HL-60 (cell line): ENCODE results near the gene BRWD1.

Source experiments
- DNase-seq, 2 experiments: peaks; one replicate each; pipeline ENCODE4 v3.0.0-alpha.2; 2010 to 2020; ENCODE audit warnings: low read depth in 1 of 2, low spot score in 1 of 2
- H3K27ac ChIP-seq: fragments of 250-450 bp; sonication (Bioruptor Pico); replicated peaks from 2 replicates; pipeline ENCODE4 v1.5.1; 2020; ENCODE audit warnings: mild to moderate bottlenecking, moderate library complexity
- H3K27me3 ChIP-seq: fragments of 250-450 bp; sonication (Bioruptor Pico); 2 replicates; pipeline ENCODE4 v1.5.1; 2021; ENCODE audit warnings: mild to moderate bottlenecking, moderate library complexity; ENCODE audit not compliant: insufficient read depth, poor library complexity, severe bottlenecking
- H3K4me3 ChIP-seq: replicated peaks from 2 replicates; pipeline ENCODE4 v1.5.1; 2011; ENCODE audit warnings: mild to moderate bottlenecking, control low read depth, low read length; ENCODE audit not compliant: insufficient read depth
- CTCF ChIP-seq: IDR thresholded peaks from one replicate; pipeline ENCODE4 v1.5.1; 2011; ENCODE audit warnings: low read length, control low read depth, inconsistent platforms; ENCODE audit not compliant: insufficient read depth
- GABPA ChIP-seq: IDR thresholded peaks from 2 replicates; pipeline ENCODE4 v1.6.1; 2012; ENCODE audit warnings: low read depth
- POLR2AphosphoS5 ChIP-seq: IDR thresholded peaks from 2 replicates; pipeline ENCODE4 v1.6.1; 2012; ENCODE audit warnings: low read depth
- REST ChIP-seq: IDR thresholded peaks from 2 replicates; pipeline ENCODE4 v1.6.1; 2012; ENCODE audit warnings: low read depth; ENCODE audit not compliant: insufficient replicate concordance
- SPI1 ChIP-seq: IDR thresholded peaks from 2 replicates; pipeline ENCODE4 v1.6.1; 2012; ENCODE audit warnings: low read depth, mild to moderate bottlenecking, borderline replicate concordance

The BRWD1 gene

GRCh38 chr21:39238275-39238674 is 75.2 kb downstream of the BRWD1 start:
- TF ChIP-seq POLR2AphosphoS5 (no peak), GABPA (no peak), REST (no peak), CTCF (no peak), SPI1 (no peak)
- Histone ChIP-seq H3K27me3 (no peaks in the 10 kb centered on the region), H3K27ac (no peak overlapping the region), H3K4me3 (no peak overlapping the region)
- DNase-seq: no peak

DNA sequence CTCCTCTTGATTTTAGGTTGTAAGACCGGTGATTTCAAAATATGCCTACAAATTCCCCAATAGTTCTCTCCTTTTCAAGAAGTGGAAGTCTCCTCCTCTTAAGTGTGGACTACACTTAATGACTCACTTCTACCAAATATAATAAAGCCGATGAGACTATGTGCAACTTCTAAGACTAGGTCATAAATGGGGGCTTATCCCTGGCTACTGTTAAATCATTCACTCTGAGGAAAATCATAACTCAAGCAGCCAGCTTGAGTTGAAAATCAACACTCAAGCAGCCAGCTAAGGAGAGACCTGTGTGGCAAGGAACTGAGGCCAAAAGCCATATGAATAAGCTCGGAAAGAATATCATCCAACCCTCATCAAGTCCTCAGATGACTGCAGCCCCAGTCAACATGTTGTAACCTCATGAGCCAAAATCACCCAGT is 80.6 kb downstream of the BRWD1 start:
- Histone ChIP-seq H3K27ac (no peak overlapping the region), H3K4me3 (no peak overlapping the region), H3K27me3 (no peaks in the 10 kb centered on the region)
- DNase-seq: no peak
- no peak for TF ChIP-seq GABPA
- no peak for TF ChIP-seq REST
- TF ChIP-seq SPI1: no peak
- no peak for TF ChIP-seq CTCF
- TF ChIP-seq POLR2AphosphoS5: no peak

- no peak for TF ChIP-seq GABPA
- no peak for TF ChIP-seq POLR2AphosphoS5
- no peak for TF ChIP-seq SPI1
- TF ChIP-seq REST: no peak
- no peak for TF ChIP-seq CTCF
- no peak overlapping the region for H3K4me3 ChIP-seq
- H3K27me3 ChIP-seq: no peaks in the 10 kb centered on the region
- no peak for DNase-seq
- H3K27ac ChIP-seq: no peak overlapping the region
Observed at GRCh38 chr21:39224930-39225329, 88.5 kb downstream of the BRWD1 start.
